Left hindlimb (tissue), 1 donor: ENCODE data around the gene RAB11FIP4.

Experiments used
- DNase-seq: peaks from one replicate; pipeline ENCODE4 v3.0.0-alpha.2; 2018

The RAB11FIP4 gene

DNA sequence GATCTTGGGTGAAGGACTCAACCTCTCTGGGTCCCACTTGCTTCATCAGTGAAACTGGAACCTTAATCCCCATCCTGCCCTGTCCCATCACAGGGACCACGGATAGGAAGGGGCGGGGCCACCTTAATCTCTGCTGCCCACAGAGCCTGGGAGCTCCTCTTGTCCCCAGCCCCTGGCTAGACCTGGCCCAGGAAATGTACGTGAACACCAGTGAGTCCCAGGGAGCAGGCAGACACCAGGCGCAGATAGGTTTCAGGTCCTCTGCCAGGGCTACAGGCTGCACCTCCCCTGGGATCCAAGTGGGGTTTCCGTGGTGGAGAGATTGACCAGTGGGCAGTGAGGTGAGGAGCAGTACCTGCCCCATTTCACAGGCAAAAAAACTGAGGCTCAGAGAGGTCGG lies 21.0 kb downstream of the RAB11FIP4 start:
- peak; percentile 16 for DNase-seq

DNA sequence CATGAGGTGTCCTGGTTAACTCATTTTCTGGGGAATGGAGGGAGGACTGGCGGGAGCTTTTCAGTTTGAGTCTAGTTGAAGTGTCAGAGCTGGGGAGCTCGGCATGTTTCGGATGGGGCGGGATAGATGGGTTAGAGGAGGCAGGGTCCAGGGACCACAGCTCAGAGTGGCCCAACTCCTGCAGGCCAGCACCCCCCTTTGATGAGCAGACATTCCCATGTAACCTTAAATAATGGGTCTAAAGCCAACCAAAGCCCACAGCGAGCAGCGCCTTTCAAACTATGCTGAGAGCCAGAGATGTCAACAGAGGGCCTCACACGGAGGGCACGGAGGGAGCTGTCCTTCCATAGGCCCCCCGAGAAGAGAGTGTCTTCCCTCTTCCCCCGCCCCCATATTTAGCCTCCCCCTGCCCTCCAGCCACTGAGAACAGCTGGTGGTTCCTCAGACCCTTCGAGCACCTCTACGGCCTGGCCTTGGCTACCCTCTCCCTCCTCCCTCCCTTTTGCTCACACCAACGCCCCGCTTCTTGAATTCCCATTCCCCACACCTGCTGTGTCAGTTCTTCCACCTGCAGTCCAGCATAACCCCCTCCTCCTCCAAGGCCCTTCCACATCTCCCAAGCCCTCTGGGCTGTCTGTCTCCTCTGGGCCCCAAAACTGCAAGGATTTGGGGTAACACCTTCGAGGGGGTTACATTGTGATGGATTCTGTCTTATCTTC lies 21.8 kb downstream of the RAB11FIP4 start:
- no peak for DNase-seq

- no peak for DNase-seq
Measured at GRCh38 chr17:31413874-31414549, 22.5 kb downstream of the RAB11FIP4 start.

- peak; percentile 11 for DNase-seq
Measured at GRCh38 chr17:31414550-31414918, 23.1 kb downstream of the RAB11FIP4 start.

GRCh38 chr17:31415004-31415454 lies 23.6 kb downstream of the RAB11FIP4 start:
- peak; percentile 10 for DNase-seq

DNA sequence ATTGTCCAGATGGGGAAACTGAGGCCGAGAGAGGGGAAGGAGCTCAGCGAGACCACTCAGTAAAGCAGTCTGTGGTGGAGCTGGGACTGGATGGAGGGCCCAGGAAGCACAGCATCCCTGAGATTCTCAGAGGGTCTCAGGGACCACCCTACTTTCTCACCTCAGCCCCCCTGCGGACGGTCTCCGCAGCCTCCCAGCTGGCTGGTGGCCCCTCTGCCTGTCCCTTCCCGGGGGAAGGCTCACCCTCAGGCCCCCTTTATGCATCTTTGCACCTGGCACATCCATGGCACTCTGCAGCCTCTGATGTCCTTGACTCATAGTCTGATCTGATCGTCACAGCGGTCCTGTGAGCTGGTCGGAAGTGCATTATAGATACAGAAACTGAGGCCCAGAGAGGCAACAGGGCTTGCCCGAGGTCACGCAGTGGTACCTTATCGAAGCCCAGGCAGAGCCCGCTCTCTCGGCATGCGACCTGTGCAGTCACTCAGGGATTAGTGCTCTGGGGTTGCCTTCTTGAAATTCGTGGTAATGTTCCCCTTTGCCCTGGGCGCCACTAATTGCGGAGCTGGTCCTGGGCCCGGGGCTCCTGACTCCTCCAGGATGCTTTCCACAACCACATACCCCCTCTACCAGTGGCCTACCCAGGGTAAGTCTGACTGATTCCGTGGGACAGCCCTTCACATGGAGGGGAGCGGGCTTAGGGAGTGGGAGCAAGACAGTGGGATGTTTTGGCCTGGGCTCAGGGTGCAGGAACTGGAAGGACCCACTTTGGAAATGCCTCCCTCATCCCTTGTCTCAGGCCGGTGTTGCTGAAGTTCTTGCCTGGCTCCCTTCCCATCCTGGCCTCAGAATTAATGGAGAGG lies 24.4 kb downstream of the RAB11FIP4 start:
- no peak for DNase-seq

GRCh38 chr17:31416503-31416923 lies 25.0 kb downstream of the RAB11FIP4 start:
- peak; percentile 29 for DNase-seq

GRCh38 chr17:31417051-31417792 lies 25.7 kb downstream of the RAB11FIP4 start:
- no peak for DNase-seq

DNA sequence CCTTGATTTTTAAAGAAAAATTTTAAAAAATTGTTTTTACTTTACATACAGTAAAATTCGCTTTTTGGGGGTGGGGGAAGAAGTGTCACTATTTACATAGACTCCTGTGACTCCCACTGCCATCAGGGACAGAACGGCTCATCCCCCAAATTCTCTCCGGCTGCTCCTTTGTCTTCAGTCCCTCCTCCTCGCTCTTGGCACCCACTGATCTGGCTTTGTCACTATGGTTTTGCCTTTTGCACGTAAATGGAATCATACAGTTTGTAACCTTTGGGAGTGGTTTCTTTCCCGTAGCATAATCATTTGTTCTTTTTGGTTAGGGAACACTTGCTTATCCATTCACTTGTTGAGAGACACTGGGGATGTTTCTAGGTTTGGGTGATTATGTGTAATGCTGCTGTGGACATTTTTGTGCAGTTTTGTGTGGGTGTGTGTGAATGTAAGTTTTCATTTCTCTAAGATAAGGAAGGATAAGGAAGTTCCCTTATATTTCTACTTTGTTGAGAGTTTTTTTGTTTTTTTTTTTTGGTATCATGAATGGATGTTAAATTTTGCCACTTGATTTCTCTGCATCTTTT lies 27.4 kb downstream of the RAB11FIP4 start:
- no peak for DNase-seq

- DNase-seq, result no peak
Measured at GRCh38 chr17:31422443-31422842, 31.0 kb downstream of the RAB11FIP4 start.

DNA sequence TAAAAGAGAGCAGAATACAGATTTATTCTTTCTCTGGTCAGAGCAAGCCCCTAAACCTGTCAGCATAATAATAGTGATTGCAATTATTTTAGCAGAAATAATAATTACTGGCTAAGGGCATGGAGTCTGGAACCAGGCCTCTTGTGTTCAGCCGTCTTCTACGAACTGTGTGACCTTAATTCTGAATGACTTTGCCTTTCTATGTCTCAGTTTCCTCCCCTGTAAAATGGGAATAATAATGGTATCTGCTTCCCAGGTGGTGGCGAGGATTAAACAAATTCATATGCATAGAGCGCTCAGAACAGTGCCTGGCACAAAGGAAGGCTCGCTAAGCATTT lies 33.4 kb downstream of the RAB11FIP4 start:
- DNase-seq, result no peak

GRCh38 chr17:31425282-31426040 lies 34.0 kb downstream of the RAB11FIP4 start:
- DNase-seq, result peak; percentile 53

- DNase-seq, result no peak
Measured at GRCh38 chr17:31427684-31428083, 36.2 kb downstream of the RAB11FIP4 start.

DNA sequence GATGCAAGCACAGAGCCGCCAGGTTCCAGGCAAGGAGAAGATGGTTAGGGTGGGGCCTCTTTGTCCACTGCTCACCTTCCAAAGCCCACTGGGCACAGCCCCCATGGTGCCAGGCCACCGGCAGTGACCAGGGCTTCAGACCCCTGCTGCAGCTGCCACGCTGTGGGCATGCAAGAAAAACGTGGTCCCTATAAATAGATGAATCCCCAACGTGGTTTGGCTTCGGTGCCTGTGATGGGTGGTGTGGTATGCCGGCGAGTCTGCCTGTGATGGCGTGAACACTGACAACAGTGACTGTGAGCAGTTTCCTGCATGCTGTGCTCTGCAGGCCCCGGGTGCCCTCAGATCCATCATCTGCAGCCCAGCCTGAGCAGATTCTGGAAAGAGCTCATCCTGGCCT lies 36.6 kb downstream of the RAB11FIP4 start:
- DNase-seq, result no peak

DNA sequence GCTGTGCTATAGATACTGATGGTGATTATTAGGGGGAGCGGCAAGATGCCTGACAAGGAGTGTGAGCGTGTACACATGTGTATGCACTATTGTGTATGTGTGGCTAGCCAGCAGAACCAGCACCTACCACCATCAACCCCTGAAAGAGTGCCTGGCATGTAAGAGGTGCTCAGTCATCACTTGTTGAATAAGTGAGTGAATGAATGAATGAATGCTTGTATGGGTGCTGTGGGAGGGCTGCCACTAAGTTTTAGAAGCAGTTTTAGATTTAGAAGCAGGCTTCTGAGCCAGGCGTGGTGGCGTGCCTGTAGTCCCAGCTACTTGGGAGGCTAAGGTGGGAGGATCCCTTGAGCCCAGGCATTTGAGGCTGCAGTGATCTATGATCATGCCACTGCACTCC lies 37.0 kb downstream of the RAB11FIP4 start:
- no peak for DNase-seq

GRCh38 chr17:31431098-31431851 lies 39.8 kb downstream of the RAB11FIP4 start:
- DNase-seq, result no peak

- DNase-seq, result no peak
Measured at GRCh38 chr17:31431852-31432658, 40.6 kb downstream of the RAB11FIP4 start.

DNA sequence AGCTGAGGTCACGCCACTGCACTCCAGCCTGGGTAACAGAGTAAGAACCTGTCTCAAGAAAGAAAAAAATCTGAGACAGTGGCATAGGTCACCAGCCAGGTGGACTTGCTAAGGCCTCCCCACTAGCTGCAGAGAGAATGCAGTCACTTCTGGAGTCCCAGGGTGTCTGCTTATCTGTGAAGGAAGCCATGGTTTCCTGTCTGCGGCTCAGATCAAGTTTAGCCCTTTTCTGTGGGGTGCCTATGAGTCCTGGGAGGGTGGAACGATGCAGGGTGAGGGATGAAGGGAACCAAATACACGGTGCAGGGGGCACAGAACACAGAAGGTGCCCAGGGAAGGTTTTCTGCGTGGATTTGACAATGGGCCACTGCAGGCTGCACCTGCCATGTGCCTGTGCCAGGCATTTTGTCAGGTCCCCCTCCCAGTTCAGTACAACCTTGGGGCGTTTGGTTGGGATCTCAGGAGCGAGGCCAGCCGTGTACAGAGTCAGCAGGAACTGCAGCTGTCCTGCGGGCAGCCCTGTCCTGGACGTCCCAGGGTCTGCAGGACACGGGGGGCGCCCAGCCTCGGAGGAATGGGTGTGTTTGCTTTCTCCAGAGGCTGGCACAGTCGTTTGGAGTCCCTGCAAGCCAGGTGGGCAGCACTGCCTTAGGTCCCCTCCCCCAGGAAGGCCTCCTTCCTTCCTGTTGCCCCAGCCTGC lies 41.8 kb downstream of the RAB11FIP4 start:
- DNase-seq, result no peak
